ENCODE data around the gene EPHB2.

EPHB2 gene

GRCh38 chr1:22953057-22953739 lies 242.6 kb downstream of the EPHB2 start:
- peak; percentile 71 for DNase-seq

GRCh38 chr1:22953740-22954141 lies 243.1 kb downstream of the EPHB2 start:
- DNase-seq = no peak

GRCh38 chr1:22955146-22955545 lies 244.5 kb downstream of the EPHB2 start:
- no peak for DNase-seq

DNA sequence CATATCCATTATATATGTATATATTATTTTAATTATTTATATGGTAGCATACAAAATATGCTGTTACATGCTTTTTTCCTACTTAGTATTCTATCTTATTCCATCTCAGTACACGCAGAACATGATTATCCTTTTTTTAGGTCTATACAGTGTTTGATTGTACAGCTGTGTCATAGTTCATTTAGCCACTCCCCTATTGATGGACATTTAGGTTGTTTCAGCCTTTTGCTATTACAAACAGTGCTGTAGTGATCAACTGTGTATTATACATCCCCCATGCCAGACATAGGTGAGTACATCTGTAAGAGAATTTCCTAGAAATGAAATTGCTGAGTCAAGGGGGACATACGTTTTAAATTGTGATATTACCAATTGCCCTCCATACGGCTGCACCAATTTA lies 246.4 kb downstream of the EPHB2 start:
- no peak for DNase-seq

DNA sequence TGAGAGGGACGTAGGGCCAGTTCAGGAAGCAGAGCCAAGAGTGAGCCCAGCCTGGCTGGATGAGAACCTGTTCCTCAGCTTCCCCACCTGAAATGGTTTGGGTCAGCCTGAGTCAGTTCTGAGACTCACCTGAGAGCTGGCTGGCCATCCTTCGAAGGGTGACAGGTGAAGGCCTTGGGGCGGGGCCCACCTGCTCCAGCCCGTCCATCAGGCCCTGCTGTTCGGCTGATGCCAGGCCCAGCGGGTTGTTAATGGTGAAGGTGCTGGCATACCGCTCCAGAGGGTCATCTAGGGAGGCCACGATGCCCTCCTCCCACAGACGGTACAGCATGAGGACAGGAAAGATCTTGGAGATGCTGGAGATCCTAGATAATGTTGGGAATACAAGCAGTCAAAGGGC lies 247.9 kb downstream of the EPHB2 start:
- DNase-seq = no peak

DNA sequence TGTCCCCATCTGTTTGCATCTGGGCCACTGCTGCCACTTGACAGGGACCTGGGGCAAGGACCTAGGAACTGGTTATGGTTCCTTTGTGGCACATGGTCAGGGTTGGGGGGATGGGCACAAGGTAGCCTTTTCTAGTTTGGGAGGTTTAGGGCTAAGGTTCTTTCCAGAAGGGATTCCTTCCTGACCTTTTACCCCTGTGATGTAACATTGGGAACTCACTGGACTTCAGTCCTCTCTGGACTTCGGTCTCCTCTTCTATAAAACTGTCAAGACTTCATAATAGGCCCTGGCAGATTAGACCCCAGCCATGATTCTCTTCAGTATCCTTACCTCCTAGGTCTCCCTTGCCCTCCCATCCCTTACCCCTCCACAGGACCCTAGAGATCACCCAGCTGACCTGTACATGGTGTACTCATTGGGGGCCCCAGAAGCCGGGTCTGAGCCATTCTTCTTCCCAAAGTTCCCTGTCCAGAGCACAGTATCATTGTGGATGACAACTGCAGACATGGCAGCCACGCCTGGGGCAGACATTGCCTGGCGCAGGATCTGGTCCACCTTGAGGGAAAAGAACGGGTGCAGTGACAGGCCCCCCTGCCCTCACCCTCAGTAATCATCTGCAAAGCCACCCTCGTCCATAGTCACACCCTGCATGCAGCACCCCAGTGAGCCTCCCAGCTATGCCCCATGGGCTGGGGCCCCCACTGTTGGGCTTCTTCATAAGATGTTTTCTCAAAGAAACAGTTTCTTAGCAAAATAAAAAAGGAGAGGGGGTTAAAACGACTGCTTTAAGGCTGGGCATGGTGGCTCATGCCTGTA lies 249.1 kb downstream of the EPHB2 start:
- no peak for DNase-seq

DNA sequence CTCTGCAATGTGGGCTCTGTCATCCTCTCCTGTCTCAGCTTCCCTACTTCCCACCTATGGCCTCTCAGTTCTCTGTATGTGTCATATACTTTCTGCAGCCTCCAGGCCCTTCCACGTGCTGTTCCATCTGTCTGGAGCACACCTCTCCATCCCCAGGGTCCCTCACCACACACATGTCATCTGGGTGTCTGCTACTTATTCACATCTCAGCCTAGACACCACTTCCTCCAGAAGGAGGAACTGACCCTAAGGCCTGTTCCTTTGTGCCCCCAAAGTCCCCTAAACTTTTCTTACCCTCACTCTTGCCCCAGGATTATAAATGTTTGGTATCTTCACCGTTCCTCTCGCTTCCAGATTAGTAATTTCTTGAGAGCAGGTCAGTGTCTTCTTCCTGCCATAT lies 251.9 kb downstream of the EPHB2 start:
- DNase-seq = no peak

GRCh38 chr1:22963044-22963677 lies 252.5 kb downstream of the EPHB2 start:
- DNase-seq = no peak

GRCh38 chr1:22966309-22966708 lies 255.7 kb downstream of the EPHB2 start:
- no peak for DNase-seq

DNA sequence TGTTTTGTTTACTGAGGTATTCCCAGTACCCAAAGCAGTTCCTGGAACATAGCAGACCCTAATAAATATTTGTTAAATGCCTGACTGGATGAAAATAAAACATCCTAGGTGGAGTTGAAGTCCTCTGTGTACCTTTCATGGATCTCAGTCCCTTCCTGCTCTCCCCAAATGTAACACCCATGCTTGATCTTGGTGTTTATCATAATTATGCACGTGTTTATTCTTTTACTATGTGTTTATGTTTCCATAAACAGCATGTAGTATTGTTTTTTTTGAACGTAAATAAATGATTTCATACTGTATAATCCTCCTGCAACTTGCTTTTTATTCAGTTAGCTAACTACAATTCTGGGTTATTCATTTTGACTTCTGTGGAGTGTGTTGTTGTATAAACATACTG lies 257.2 kb downstream of the EPHB2 start:
- no peak for DNase-seq

DNA sequence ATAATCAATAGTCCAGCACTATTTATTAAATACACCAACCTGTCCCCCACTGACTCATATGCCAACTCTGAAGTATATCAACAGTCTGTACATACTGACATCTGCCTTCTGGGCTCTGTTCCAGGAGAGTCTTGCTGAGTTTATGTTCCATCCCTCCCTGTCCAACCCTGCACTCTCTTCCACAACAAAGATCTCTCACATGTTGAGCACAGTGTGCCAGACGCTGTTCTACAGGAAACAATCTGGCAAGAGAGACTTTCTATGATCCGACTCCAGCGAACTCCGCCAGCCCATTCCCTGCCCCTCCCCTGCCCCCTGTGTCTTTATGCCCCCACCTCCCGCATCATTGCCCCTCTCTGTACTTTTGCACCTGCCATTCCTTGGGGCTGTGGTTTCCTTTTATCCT lies 258.7 kb downstream of the EPHB2 start:
- no peak for DNase-seq

- DNase-seq = no peak
Measured at GRCh38 chr1:22970096-22970495, 259.5 kb downstream of the EPHB2 start.

Measured in right kidney (tissue), 1 donor.